ENCODE results near the gene XIAP. TPM values are rescaled to one million over a fixed set of nuclear protein-coding genes. Genes with fewer than 3 reads are reported as not detected.

The XIAP gene
- total and polyA plus RNA-seq, 9 of the 15 experiments (the other 6 are each of a cell fraction or from before 2014, with no cell fraction given) = 5.7 to 40.5 (median 19.8) TPM

GRCh38 chrX:123906557-123907316, 46.9 kb downstream of the XIAP start (continued):
- TF ChIP-seq ZNF133 (CRISPR knock-in tag; IDR thresholded peaks at IDR 0.05) (no peak), GABPB2 (CRISPR knock-in tag; conservative IDR thresholded peaks at IDR 0.05) (no peak), ZNF274 (IDR thresholded peaks at IDR 0.05; ENCODE audit: borderline replicate concordance, low read depth, low read length) (no peak), ZFX (CRISPR knock-in tag; IDR thresholded peaks at IDR 0.05) (no peak), NR4A1 (CRISPR knock-in tag; IDR thresholded peaks at IDR 0.05) (no peak), NR4A1 (tag; IDR thresholded peaks at IDR 0.05) (no peak), NONO (IDR thresholded peaks at IDR 0.05; ENCODE audit: low read depth in 2 of 2, low read length in 1 of 2) (no peak), JUND (IDR thresholded peaks at IDR 0.05; ENCODE audit: borderline replicate concordance, low read depth, low read length) (peak; percentile 12; the same call in 1 of the 2 replicates), JUND (tag; IDR thresholded peaks at IDR 0.05; ENCODE audit: borderline replicate concordance, low read depth, low read length) (no peak), GABPA (tag; conservative IDR thresholded peaks at IDR 0.05; ENCODE audit: low read depth) (no peak), RHOXF2B (CRISPR knock-in tag; conservative IDR thresholded peaks at IDR 0.05) (no peak), TOE1 (IDR thresholded peaks at IDR 0.05; ENCODE audit: borderline replicate concordance) (no peak), TOE1 (CRISPR knock-in tag; IDR thresholded peaks at IDR 0.05; ENCODE audit: borderline replicate concordance, low read depth) (no peak), ZNF449 (CRISPR knock-in tag; IDR thresholded peaks at IDR 0.05) (no peak), ZNF318 (IDR thresholded peaks at IDR 0.05; ENCODE audit: borderline replicate concordance in 1 of 2, low read depth in 1 of 2) (no peak), SMAD4 (CRISPR knock-in tag; conservative IDR thresholded peaks at IDR 0.05) (no peak)
